ENCODE measurements around the gene C6orf15.

The C6orf15 gene

GRCh38 chr6:31112478-31112877 lies at the start of gene C6orf15:
TSS of gene C6orf15 (minus strand) at chr6:31112575. CDS start at chr6:31112555, 20 bp downstream.
- DNase-seq, result no peak

GRCh38 chr6:31161216-31162126 lies 49.1 kb upstream of the C6orf15 start:
- DNase-seq, result no peak

GRCh38 chr6:31158863-31159855 lies 46.8 kb upstream of the C6orf15 start:
- DNase-seq, result no peak

- peak; percentile 97 for DNase-seq
Observed at GRCh38 chr6:31158140-31158862, 45.9 kb upstream of the C6orf15 start, which contains the start of gene TCF19. TSS of gene TCF19 (plus strand) at chr6:31158589. CDS start at chr6:31159470, 881 bp downstream.

- DNase-seq, result no peak
Observed at GRCh38 chr6:31157513-31158139, 45.3 kb upstream of the C6orf15 start, which contains the start of gene CCHCR1. TSS of gene CCHCR1 (minus strand) at chr6:31157802. CDS start at chr6:31157600, 202 bp downstream.

GRCh38 chr6:31156641-31157040 lies 44.3 kb upstream of the C6orf15 start:
- no peak for DNase-seq

- DNase-seq, result no peak
Observed at GRCh38 chr6:31154436-31154835, 42.1 kb upstream of the C6orf15 start.

GRCh38 chr6:31152781-31153180 lies 40.4 kb upstream of the C6orf15 start:
- no peak for DNase-seq

GRCh38 chr6:31149827-31150447 lies 37.6 kb upstream of the C6orf15 start:
- DNase-seq, result no peak

GRCh38 chr6:31145386-31145785 lies 33.0 kb upstream of the C6orf15 start:
- DNase-seq, result no peak

GRCh38 chr6:31144970-31145340 lies 32.6 kb upstream of the C6orf15 start:
- no peak for DNase-seq

- no peak for DNase-seq
Observed at GRCh38 chr6:31144296-31144969, 32.1 kb upstream of the C6orf15 start.

GRCh38 chr6:31143148-31143547 lies 30.8 kb upstream of the C6orf15 start:
- DNase-seq, result no peak

- no peak for DNase-seq
Observed at GRCh38 chr6:31142361-31142761, 30.0 kb upstream of the C6orf15 start.

GRCh38 chr6:31140643-31141042 lies 28.3 kb upstream of the C6orf15 start:
- no peak for DNase-seq

- DNase-seq, result no peak
Observed at GRCh38 chr6:31139599-31139998, 27.2 kb upstream of the C6orf15 start.

GRCh38 chr6:31138982-31139381 lies 26.6 kb upstream of the C6orf15 start, which contains the start of gene PSORS1C2:
TSS of gene PSORS1C2 (minus strand) at chr6:31139066. CDS start at chr6:31139026, 40 bp downstream.
- no peak for DNase-seq

- no peak for DNase-seq
Observed at GRCh38 chr6:31135710-31136109, 23.3 kb upstream of the C6orf15 start.

GRCh38 chr6:31132806-31133205 lies 20.4 kb upstream of the C6orf15 start:
- DNase-seq, result no peak

- no peak for DNase-seq
Observed at GRCh38 chr6:31131595-31131994, 19.2 kb upstream of the C6orf15 start.

- DNase-seq, result no peak
Observed at GRCh38 chr6:31130751-31131150, 18.4 kb upstream of the C6orf15 start.
